ENCODE results near the gene SNCG. TPM values are rescaled to one million over a fixed set of nuclear protein-coding genes. Genes with fewer than 3 reads are reported as not detected.
"Not testable (repeated sequence)": the region's sequence is repeated elsewhere in the genome, so short reads cannot be mapped to it uniquely, and the experiment has no call there.

Gene SNCG
- total RNA-seq, 4 donors from 2014 or later, result 5.3 to 32.4 (median 11.4) TPM

DNA sequence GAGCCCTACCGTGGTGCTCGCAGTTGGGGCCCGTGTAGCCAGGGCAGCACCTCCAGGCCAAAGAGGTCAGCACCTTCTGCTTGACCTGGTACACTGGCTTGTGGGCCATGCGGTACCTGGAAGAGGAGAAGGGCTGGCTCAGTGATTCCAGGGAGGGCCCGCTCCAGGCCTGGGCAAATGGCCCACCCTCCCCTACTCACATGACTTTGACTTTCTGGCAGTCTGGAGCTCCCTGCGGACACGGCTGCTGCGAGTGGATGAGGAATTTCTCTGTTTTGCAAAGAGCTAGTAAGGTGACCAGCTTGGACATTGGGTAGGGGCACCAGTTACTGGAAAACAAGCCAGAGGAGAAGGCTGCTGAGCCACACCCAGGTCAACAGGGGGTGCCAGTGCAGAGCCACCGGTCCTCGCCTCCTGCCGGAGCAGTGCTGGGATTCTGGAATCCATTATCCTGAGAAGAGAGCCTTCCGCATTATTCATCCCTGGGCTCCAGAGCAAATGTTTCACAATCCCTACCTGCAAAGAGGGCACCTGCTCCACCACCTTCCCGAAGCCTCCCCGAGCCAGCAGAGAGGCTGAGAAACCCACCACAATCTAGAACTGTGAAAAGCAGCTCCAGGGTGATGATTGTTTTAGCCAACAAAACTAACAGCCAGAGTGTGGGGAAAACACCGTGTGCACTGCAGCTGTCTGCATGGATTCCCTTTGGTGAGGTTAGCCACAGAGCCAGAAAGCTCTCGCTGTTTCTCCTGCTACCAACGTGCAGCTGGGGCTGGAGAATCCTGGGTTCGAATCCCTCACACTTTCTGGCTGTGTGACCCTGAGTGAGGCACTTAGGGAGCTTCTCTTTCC is 12.8 kb upstream of the SNCG start:
- Histone ChIP-seq H3K27ac (no peak overlapping the region), H3K4me1 (peaks cover 0 to 38% (median 6%) of the 10 kb centered on the region in 3 donors), H3K36me3 (no peaks in the 10 kb centered on the region), H3K4me3 (no peak overlapping the region), H3K9me3 (no peaks in the 10 kb centered on the region), H3K27me3 (no peaks in the 10 kb centered on the region)
- DNase-seq, result no peak
- intact Hi-C loops (cut with DNase I), result no loop called here
- no peak for TF ChIP-seq POLR2A (IDR thresholded peaks at IDR 0.05)
- TF ChIP-seq, protein P1, sequence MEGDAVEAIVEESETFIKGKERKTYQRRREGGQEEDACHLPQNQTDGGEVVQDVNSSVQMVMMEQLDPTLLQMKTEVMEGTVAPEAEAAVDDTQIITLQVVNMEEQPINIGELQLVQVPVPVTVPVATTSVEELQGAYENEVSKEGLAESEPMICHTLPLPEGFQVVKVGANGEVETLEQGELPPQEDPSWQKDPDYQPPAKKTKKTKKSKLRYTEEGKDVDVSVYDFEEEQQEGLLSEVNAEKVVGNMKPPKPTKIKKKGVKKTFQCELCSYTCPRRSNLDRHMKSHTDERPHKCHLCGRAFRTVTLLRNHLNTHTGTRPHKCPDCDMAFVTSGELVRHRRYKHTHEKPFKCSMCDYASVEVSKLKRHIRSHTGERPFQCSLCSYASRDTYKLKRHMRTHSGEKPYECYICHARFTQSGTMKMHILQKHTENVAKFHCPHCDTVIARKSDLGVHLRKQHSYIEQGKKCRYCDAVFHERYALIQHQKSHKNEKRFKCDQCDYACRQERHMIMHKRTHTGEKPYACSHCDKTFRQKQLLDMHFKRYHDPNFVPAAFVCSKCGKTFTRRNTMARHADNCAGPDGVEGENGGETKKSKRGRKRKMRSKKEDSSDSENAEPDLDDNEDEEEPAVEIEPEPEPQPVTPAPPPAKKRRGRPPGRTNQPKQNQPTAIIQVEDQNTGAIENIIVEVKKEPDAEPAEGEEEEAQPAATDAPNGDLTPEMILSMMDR (IDR thresholded peaks at IDR 0.05), result peak in 1 of 6 experiments; percentile 6
- 81 to 83% methylated on average over 7 to 11 of the region's 18 CpGs for WGBS, 2 donors

DNA sequence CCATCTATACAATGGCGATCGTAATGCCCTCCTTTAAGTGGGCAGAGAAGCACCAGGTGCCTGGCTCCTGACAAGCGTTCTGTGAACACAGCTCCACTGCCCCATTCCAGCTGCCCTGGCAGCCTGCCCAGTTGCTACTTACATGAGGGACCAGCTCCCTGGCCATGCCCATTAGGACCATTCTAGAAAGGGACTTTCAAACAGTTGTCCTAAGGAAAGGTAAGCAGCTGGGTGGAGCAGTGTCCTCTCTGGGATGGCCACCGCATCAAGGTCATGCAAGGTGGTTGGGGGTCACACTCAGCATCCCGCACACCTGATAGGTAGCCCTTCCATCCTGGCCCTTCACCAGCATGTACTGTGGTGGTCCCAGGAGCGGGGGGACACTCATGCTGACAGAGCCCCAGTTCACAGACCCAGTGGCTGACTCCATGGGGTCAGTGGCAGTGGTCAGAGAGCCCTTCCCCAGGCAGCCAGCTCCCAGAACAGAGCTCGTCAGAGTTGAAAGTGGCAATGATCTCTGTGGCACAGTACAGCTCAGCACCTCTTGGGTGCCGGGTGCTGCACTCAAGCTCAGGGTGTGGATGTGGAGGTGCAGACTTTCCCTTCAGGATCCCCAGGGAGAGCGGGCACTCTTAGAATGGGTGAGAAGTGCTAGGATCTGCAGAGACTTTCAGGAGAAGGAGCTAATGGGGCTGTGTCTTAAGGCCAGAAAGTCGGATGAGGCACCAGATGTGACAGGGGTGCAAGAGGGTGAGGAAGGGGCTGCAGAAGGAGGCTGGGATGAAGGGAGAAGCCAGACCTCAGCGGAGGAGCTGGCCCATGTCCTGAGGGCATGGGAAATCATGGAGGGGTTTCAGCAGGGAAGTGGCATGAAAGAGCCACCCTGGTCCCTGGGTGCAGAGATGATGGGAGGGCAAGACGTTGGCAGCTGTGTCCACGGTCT is 11.9 kb upstream of the SNCG start:
- no peak for DNase-seq
- no peak overlapping the region for H3K4me3 ChIP-seq
- WGBS, 2 donors, result 77 to 86% methylated on average over 6 to 12 of the region's 13 CpGs
- TF ChIP-seq, protein P1 (IDR thresholded peaks at IDR 0.05), result no peak
- no peak for TF ChIP-seq POLR2A (IDR thresholded peaks at IDR 0.05)
- H3K27ac ChIP-seq, result no peak overlapping the region
- H3K27me3 ChIP-seq, result no peaks in the 10 kb centered on the region
- H3K9me3 ChIP-seq, result no peaks in the 10 kb centered on the region
- H3K4me1 ChIP-seq, result peaks cover 0 to 47% (median 6%) of the 10 kb centered on the region in 3 donors
- intact Hi-C loops (cut with DNase I), result no loop called here
- H3K36me3 ChIP-seq, result no peaks in the 10 kb centered on the region

- H3K4me1 ChIP-seq, result peaks cover 0 to 53% (median 6%) of the 10 kb centered on the region in 3 donors
- H3K4me3 ChIP-seq; H3K27ac ChIP-seq; H3K9me3 ChIP-seq; intact Hi-C loops (cut with DNase I); H3K36me3 ChIP-seq; H3K27me3 ChIP-seq; DNase-seq: not testable (repeated sequence)
- WGBS, 2 donors, result 86 to 100% methylated on average over 1 to 3 of the region's 4 CpGs
Measured at GRCh38 chr10:86947806-86948205, 10.6 kb upstream of the SNCG start.

GRCh38 chr10:86950349-86950748 is 8.1 kb upstream of the SNCG start:
- Histone ChIP-seq H3K4me1 (peaks cover 0 to 60% (median 24%) of the 10 kb centered on the region in 3 donors), H3K4me3 (no peak overlapping the region), H3K36me3 (no peaks in the 10 kb centered on the region), H3K27me3 (no peaks in the 10 kb centered on the region), H3K9me3 (peaks cover 0 to 9% (median 0%) of the 10 kb centered on the region in 3 donors), H3K27ac (peak overlapping the region in 1 of 4 donors; percentile 55)
- TF ChIP-seq, protein P1 (IDR thresholded peaks at IDR 0.05), result no peak
- TF ChIP-seq POLR2A (IDR thresholded peaks at IDR 0.05), result no peak
- intact Hi-C loops (cut with DNase I), result no loop called here
- WGBS, 2 donors, result 18 to 31% methylated on average over 1 of the region's 1 CpG
- no peak for DNase-seq

- no peak for DNase-seq
- Histone ChIP-seq H3K27ac (peak overlapping the region in 2 of 4 donors; percentile 46 to 55), H3K27me3 (no peaks in the 10 kb centered on the region), H3K4me1 (peaks cover 0 to 59% (median 22%) of the 10 kb centered on the region in 3 donors), H3K9me3 (peaks cover 0 to 9% (median 0%) of the 10 kb centered on the region in 3 donors), H3K36me3 (no peaks in the 10 kb centered on the region), H3K4me3 (no peak overlapping the region)
- TF ChIP-seq, protein P1 (IDR thresholded peaks at IDR 0.05), result no peak
- TF ChIP-seq POLR2A (IDR thresholded peaks at IDR 0.05), result no peak
- intact Hi-C loops (cut with DNase I), result no loop called here
Measured at GRCh38 chr10:86951184-86951761, 7.1 kb upstream of the SNCG start.
